GM12874 (cell line): Measurements from ENCODE around the gene TMEM107.

Source experiments
- TF ChIP-seq, protein P1 (sequence below): IDR thresholded peaks from 2 replicates; pipeline ENCODE4 v1.5.1; 2011; ENCODE audit warnings: low read depth, mild to moderate bottlenecking, control low read depth, low read length, moderate library complexity; ENCODE audit not compliant: insufficient read depth

The TMEM107 gene

GRCh38 chr17:8125947-8126490 is 50.2 kb downstream of the TMEM107 start:
- TF ChIP-seq, protein P1, sequence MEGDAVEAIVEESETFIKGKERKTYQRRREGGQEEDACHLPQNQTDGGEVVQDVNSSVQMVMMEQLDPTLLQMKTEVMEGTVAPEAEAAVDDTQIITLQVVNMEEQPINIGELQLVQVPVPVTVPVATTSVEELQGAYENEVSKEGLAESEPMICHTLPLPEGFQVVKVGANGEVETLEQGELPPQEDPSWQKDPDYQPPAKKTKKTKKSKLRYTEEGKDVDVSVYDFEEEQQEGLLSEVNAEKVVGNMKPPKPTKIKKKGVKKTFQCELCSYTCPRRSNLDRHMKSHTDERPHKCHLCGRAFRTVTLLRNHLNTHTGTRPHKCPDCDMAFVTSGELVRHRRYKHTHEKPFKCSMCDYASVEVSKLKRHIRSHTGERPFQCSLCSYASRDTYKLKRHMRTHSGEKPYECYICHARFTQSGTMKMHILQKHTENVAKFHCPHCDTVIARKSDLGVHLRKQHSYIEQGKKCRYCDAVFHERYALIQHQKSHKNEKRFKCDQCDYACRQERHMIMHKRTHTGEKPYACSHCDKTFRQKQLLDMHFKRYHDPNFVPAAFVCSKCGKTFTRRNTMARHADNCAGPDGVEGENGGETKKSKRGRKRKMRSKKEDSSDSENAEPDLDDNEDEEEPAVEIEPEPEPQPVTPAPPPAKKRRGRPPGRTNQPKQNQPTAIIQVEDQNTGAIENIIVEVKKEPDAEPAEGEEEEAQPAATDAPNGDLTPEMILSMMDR = no peak

GRCh38 chr17:8125154-8125946 is 50.8 kb downstream of the TMEM107 start:
- TF ChIP-seq, protein P1 = no peak

GRCh38 chr17:8124350-8125153 is 51.6 kb downstream of the TMEM107 start:
- TF ChIP-seq, protein P1 = no peak

- TF ChIP-seq, protein P1 = no peak
Observed at GRCh38 chr17:8123695-8124349, 52.4 kb downstream of the TMEM107 start, which contains the start of gene HES7. HES7 (minus strand) TSS chr17:8124106; CDS start chr17:8124084, 22 bp downstream.

DNA sequence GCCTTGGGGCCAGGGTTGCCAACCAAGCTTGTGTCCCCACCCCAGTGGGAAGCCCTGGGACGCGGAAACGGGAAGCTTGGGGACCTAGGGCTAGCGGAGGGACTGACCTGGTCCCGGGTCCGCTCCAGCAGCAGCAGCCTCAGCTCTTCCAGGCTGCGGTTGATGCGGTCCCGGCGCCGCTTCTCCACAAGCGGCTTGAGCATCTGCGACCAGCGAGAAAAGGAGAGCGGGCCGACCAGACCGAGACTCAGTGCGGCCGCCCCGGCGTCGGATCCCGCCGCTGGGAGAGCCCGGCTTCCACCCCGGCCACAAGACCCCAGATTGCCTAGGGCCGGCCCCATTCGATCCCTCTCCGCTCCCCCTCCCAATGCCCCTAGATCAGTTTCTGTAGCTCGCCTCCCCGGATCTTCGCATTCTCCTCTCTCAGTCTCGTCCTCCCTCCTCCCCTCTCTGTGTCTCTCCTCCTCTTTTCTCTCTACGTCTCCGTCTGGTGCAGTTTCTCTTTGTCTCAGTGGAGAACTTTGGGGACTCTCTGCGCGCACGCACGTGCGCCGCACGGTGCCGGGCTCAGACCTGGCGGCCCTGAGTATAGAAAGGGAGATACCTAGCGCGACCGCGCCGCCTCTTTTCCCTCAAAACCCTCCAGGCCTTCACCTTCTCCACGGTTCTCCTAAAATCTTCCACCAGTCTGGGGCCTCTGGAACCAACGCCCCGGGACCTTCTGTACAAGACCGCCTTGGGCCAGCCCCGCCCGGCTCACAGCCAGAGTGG is 53.1 kb downstream of the TMEM107 start:
- TF ChIP-seq, protein P1 = no peak
